CD4-positive, alpha-beta T cell treated with Interleukin-21 for 1 hour (primary cell): ENCODE results near the gene CFAP97.
A peak's percentile ranks its signal among the peaks of the same experiment; 100 is the strongest.
"Not testable (repeated sequence)": the region's sequence is repeated elsewhere in the genome, so short reads cannot be mapped to it uniquely, and the experiment has no call there.

Source experiments
- DNase-seq: peaks from one replicate; pipeline ENCODE4 v3.0.0-alpha.2; 2020

CFAP97 gene

GRCh38 chr4:185137233-185137925 lies 66.4 kb downstream of the CFAP97 start:
- no peak for DNase-seq

DNA sequence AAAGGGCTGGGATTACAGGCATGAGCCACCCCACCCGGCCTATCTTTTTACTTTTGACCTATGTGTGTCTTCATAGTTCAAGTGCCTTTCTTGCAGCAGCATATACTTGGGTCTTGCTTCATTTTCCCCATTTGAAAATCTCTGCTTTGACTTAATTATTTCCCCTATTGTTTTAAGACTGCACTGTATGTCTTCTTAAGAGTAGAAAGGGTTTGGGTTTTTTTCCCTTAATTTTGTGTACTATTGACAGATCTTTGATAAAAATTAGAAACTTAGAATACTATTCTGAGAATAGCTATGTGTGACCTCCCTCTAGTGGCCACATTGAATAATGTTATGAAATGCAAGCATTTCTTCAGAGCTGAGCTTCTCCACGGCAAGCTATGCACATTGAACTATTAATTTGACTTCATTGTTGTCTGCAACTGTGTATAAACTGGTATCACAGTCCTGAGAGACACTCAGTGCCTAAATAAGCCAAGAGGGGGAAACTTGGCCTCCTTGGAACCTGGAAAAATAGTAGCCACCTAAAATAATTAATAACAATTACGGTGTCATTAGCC lies 69.4 kb downstream of the CFAP97 start:
- peak; percentile 58 for DNase-seq

GRCh38 chr4:185128272-185129119 lies 75.3 kb downstream of the CFAP97 start:
- peak; percentile 34 for DNase-seq

- no peak for DNase-seq
These were observed 76.5 kb downstream of the CFAP97 start for GRCh38 chr4:185127021-185127925.

DNA sequence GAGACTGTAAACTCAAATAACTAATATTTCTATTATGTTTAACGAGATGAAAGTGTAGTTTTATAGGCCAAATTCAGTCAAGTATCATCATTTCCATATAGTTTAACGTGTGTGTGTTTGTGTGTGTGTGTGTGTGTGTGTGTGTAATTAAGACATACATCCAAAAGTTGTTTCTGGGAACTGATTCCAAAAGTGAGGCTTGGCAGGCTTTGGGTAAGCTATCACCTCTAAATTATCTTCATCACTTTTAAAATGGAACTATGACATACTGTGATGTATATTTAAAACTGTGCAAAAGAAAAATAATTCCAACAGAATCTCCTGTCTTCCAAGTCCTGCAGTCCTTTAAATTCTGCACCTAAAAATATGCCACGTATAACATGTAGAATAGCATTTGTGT lies 79.8 kb downstream of the CFAP97 start:
- no peak for DNase-seq

GRCh38 chr4:185122681-185123345 lies 81.0 kb downstream of the CFAP97 start:
- no peak for DNase-seq

GRCh38 chr4:185120631-185120946 lies 83.2 kb downstream of the CFAP97 start:
- no peak for DNase-seq

DNA sequence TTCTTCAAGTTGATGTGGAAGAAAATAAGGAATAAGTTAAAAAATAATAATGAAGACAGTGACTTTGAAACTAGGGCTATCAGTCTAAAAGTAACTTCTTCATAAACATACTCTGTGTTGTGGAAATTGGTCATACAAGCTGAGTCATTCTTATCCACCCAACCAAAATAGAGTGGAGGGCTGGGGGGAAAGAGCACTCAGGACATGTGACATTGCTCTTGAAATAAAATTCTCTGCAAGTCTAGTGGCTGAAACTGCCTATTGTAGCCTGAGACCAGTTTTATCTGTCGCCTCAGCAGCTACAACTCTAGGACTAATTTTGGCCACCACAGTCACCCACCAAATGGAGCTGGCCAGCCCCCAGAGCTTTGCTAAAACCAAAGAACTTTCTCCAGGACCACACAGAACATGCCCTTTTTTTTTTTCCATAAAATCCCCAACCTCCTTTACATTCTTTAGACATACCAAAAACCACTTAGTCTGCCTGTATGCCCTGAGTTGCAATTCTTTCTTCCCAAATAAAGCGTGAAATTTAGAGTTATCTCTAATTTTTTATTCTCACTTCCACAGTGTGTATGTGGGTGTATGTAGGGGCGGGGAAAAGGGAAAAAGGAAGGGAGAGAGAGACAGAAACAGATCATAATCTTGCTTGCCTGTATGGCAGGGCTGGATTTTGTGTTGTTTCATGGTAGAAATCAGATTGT lies 83.7 kb downstream of the CFAP97 start:
- no peak for DNase-seq

GRCh38 chr4:185119467-185119866 lies 84.3 kb downstream of the CFAP97 start:
- DNase-seq: not testable (repeated sequence)

DNA sequence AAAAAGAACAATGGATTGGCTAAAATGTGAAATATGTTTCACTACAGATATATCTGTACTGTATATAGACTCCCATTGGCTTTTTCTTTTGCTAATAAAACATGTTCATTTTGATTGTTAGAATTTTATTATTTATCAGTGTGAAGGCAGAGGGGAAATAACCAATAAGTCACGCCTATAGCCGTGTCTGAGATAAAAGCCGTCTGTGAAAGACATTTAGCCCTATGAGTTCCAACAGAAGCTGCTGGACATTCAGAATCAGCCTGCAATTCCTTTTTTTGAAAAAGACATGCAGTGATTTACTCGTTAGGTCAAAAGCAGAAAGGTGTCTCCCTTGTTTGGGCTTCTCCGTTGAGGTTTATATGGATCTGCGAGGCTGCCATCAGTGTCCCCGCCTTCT lies 84.9 kb downstream of the CFAP97 start:
- no peak for DNase-seq

DNA sequence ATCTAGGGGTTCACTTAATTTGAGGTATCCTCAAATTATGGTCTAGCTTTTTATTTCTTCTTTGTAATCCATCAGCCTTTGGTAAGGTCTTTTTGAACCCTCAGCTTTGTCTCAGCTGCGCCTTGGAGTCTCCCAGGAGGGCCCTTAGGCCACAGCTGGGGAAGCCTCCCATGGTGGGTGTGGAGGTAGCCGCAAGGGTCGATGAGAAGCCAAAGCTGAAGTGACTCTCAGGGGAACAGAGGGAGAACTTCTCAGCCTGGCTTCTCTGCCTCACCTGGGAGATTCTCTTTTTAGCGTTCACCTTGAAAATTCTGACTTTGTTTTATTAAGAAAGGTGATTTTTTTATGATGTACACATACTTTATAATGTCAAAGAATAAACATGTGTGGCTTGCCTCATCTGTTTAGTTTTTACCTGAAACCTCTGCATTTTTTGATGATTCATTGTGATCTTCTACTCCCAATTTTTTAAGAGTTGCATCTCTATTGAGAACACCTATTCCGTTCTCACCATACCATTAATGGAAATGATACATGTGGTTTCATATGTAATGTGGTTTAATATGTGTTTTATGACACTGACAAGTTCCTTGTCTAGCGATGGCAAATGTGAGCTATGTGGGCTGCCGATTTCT lies 86.4 kb downstream of the CFAP97 start:
- no peak for DNase-seq

GRCh38 chr4:185115827-185116232 lies 88.0 kb downstream of the CFAP97 start:
- no peak for DNase-seq

DNA sequence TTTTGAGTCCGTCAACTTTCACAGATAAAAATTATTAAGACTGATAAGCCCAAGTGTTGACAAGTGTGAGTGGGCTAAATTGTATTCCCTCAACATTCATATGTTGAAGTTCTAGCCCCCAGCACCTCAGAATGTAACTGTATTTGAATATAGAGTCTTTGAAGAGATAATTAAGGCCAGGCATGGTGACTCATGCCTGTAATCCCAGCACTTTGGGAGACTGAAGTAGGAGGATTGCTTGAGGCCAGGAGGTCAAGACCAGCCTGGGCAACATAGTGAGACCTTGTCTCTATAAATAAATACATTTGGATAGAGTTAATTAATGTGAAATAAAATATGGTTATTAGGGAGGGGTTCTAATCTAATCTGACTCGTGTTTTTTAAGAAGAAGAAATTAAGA lies 90.5 kb downstream of the CFAP97 start:
- DNase-seq: no peak

DNA sequence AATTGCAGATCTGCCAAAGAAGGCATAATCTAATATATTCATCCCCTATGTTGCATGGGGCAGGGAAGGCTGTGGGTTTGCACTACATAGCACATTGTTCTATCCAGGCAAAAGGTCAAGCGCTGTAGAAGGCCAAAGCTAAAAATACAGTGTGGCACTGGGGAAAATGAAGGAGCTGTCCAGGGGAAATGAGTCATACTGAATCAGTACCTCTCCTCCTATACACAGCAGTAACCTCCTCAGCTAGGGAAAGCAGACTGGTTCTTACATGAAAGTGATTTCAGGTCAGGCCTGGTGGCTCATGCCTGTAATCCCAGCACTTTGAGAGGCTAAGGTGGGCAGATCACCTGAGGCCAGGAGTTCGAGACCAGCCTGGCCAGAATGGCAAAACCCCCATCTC lies 91.7 kb downstream of the CFAP97 start:
- no peak for DNase-seq

DNA sequence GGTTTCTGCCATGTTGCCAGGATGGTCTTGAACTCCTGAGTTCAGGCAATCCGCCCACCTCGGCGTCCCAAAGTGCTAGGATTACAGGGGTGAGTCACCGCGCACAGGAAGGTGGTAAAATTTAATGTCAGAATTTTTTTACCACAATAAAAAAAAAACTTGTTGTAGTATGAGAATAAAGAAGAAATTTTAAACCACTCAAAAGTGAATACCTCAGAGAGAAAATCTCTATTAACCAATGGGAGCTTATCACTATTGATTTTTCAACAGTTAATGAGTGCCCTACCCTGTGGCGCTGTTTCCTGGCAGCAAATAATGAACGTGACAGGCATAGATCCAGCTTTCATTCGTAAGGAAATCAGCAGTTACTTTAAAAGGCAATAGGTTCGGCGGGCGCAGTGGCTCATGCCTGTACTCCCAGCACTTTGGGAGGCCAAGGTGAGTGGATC lies 93.4 kb downstream of the CFAP97 start:
- DNase-seq: no peak

- DNase-seq: no peak
These were observed 94.1 kb downstream of the CFAP97 start for GRCh38 chr4:185109736-185110135.
